Measurements from ENCODE around the gene PUSL1. TPM values are rescaled to one million over a fixed set of nuclear protein-coding genes. Genes with fewer than 3 reads are reported as not detected.

Gene PUSL1
- total and polyA plus RNA-seq, 11 donors: 6.8 to 17.7 (median 10.3) TPM

DNA sequence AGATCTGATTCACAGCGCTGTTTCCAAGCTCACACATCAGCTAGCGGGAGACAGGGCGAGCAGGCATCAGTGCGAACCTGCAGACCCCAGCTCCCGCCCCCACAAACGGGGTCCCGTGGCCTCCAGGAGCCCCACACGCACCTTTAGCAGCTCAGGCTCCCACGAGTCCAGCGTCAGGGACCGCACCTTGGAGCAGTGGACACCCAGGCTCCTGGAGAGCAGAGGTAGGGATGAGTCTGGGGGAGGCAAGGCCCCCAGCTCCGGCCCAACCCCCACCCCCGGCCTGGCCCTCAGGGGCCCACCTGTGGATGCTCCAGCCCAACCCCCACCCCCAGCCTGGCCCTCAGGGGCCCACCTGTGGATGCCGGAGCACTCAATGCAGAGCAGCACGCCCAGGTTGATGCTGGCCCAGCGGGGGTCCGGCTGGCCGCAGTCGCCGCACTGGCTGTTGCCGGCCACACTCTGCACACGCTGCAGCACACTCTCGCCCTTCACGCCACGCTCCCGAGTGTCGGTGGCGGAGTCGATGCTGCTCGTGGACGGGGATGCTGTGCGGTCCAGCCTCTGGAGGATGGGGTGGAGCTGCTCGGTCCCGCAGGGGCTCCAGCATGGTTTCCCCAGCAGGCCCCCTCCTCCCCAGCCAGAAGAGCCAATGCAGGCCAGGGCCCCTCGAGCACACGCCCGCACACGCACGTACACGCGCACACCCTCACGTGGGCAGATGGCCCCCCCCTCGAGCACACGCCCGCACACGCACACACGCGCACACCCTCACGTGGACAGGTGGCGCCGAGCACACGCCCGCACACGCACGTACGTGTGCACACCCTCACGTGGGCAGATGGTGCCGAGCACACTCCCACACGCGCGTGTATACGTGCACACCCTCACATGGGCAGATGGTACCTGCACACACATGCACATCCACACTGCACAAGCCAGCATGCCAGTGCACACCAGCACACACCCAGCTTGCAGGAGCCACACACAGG, 12.0 kb upstream of the PUSL1 start:
- ATAC-seq: no peak
- H3K27me3 ChIP-seq: no peaks in the 10 kb centered on the region
- DNase-seq: no peak
- peaks cover 0 to 60% (median 12%) of the 10 kb centered on the region in 9 donors for H3K36me3 ChIP-seq
- TF ChIP-seq, protein P1, sequence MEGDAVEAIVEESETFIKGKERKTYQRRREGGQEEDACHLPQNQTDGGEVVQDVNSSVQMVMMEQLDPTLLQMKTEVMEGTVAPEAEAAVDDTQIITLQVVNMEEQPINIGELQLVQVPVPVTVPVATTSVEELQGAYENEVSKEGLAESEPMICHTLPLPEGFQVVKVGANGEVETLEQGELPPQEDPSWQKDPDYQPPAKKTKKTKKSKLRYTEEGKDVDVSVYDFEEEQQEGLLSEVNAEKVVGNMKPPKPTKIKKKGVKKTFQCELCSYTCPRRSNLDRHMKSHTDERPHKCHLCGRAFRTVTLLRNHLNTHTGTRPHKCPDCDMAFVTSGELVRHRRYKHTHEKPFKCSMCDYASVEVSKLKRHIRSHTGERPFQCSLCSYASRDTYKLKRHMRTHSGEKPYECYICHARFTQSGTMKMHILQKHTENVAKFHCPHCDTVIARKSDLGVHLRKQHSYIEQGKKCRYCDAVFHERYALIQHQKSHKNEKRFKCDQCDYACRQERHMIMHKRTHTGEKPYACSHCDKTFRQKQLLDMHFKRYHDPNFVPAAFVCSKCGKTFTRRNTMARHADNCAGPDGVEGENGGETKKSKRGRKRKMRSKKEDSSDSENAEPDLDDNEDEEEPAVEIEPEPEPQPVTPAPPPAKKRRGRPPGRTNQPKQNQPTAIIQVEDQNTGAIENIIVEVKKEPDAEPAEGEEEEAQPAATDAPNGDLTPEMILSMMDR (IDR thresholded peaks at IDR 0.05): no peak
- no peak for TF ChIP-seq POLR2A (IDR thresholded peaks at IDR 0.05)
- H3K27ac ChIP-seq: no peak overlapping the region
- intact Hi-C loops (cut with DNase I): loop anchor here in 2 of 10 donors (10.0 kb wide), 2 partner anchors 262 to 312 kb away; partner anchors contain the start of gene PERM1 (in 1 of the 2)
- H3K4me1 ChIP-seq: peaks cover 0 to 7% (median 4%) of the 10 kb centered on the region in 12 donors
- H3K4me3 ChIP-seq: no peak overlapping the region
- no peaks in the 10 kb centered on the region for H3K9me3 ChIP-seq
- 91 to 96% (median 94%) methylated on average over 31 to 62 of the region's 62 CpGs for WGBS, 4 donors

DNA sequence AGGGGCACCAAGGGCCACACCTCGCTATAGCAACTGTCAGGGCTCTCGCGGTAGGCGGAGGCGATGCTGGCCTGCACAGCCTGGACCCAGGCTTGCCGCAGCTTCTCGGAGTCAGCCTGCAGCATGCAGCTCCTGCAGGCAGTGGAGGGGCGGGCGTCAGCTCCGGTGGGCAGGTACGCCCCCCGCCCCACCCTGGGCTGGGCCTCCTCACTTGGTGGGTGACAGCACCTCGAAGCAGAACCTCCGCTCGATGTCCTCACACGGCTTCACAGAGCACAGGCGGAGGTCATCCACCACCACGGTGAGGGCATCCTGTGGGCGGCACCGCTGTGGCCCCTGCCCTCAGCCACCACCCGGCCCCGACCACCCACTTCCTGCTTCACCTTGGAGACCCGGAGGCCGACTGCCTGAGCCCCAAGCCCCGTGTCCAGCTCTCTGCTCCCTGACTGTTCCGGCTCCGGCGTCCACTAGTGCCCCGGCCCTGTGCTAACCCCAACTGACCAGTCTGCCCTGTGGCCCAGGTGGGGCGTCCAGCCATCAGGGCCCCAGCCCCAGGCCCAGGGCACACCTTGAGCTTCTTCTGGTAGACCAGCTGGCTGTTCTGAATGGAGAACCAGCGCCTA, 10.5 kb upstream of the PUSL1 start:
- Histone ChIP-seq H3K4me3 (no peak overlapping the region), H3K27ac (no peak overlapping the region), H3K4me1 (no peaks in the 10 kb centered on the region), H3K9me3 (no peaks in the 10 kb centered on the region), H3K36me3 (peaks cover 0 to 60% (median 12%) of the 10 kb centered on the region in 9 donors), H3K27me3 (no peaks in the 10 kb centered on the region)
- TF ChIP-seq POLR2A (IDR thresholded peaks at IDR 0.05): no peak
- TF ChIP-seq, protein P1 (IDR thresholded peaks at IDR 0.05): no peak
- DNase-seq: no peak
- WGBS, 4 donors: 92 to 94% (median 94%) methylated on average over 16 to 31 of the region's 31 CpGs
- intact Hi-C loops (cut with DNase I): loop anchor here in 2 of 10 donors (10.0 kb wide), 2 partner anchors 263 to 313 kb away; partner anchors contain the start of gene PERM1 (in 1 of the 2)
- ATAC-seq: no peak

DNA sequence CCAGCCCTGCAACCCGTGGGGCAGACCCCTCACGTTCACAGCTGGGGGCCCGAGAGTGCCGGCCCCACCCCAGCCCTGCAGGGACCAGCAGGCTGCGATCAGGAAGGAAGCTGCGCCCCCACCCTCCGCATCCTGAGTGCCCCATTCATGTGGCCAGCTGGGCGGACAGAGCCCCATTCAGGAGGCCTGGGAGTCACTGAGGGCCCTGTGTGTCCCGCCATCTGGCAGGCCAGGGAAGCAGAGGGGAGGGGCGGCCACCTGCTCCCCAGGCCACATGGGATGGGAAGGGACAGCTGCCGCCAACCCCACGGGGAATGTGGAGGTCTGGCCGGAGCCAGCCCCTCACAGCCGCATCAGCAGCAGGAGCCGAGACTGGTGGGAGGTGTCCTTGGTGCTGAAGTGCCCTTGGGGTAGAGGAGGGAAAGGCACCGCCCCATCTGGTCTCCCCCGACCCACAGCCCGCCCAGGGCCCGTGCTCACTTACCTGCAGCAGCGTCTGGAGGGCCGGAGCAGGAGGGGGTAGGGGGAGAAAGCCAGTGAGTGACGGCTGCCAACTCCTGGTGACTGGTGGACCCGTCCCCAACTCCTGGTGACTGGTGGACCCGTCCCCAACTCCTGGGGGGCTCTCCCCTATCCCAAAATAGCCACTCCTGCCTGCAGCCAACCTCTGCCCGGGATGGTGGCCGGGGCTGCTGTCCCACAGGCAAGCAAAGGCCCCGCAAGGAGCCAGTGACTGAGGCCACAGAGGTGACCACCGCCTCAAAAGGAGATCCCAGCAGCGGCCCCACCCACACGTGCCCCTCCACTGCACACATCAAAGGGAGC, 9.3 kb upstream of the PUSL1 start:
- no peaks in the 10 kb centered on the region for H3K9me3 ChIP-seq
- H3K27me3 ChIP-seq: no peaks in the 10 kb centered on the region
- no peak for TF ChIP-seq POLR2A (IDR thresholded peaks at IDR 0.05)
- TF ChIP-seq, protein P1 (IDR thresholded peaks at IDR 0.05): no peak
- ATAC-seq (no peak), DNase-seq (no peak)
- no peak overlapping the region for H3K27ac ChIP-seq
- H3K4me1 ChIP-seq: peaks cover 0 to 11% (median 3%) of the 10 kb centered on the region in 12 donors
- no peak overlapping the region for H3K4me3 ChIP-seq
- WGBS, 4 donors: 58 to 82% (median 62%) methylated on average over 18 to 30 of the region's 30 CpGs
- intact Hi-C loops (cut with DNase I): loop anchor here in 2 of 10 donors (10.0 kb wide), 2 partner anchors 264 to 314 kb away; partner anchors contain the start of gene PERM1 (in 1 of the 2)
- H3K36me3 ChIP-seq: peaks cover 0 to 49% (median 12%) of the 10 kb centered on the region in 9 donors
